GM13977 (cell line): ENCODE results near the gene ALOX12.

Experiments used
- DNase-seq: peaks from one replicate; pipeline ENCODE4 v3.0.0; 2012; ENCODE audit warnings: low spot score
- CTCF ChIP-seq: IDR thresholded peaks from 2 replicates; pipeline ENCODE4 v1.5.1; 2012; ENCODE audit warnings: mild to moderate bottlenecking, control low read depth; ENCODE audit not compliant: insufficient read depth; ENCODE audit errors: extremely low read depth, missing control alignments
- in situ Hi-C: fragments of 300-500 bp; cut with MboI; formaldehyde crosslinking; loops from one replicate; pipeline ENCODE4 v1.12.0; 2022; ENCODE audit warnings: low sequenced_read_pairs, low pct_unique_long_range_greater_than_20kb, mixed read lengths, inconsistent platforms; ENCODE audit not compliant: unreplicated experiment

Gene ALOX12

GRCh38 chr17:7022781-7023571 is 27.1 kb downstream of the ALOX12 start, which contains the start of gene BCL6B:
Gene BCL6B (plus strand): TSS chr17:7023050. CDS start chr17:7023672, 622 bp downstream.
- in situ Hi-C loops, result no loop called here
- no peak for DNase-seq
- no peak for TF ChIP-seq CTCF

- peak; percentile 95 for DNase-seq
- in situ Hi-C loops, result no loop called here
- no peak for TF ChIP-seq CTCF
These were observed 27.9 kb downstream of the ALOX12 start for GRCh38 chr17:7023576-7024401.

DNA sequence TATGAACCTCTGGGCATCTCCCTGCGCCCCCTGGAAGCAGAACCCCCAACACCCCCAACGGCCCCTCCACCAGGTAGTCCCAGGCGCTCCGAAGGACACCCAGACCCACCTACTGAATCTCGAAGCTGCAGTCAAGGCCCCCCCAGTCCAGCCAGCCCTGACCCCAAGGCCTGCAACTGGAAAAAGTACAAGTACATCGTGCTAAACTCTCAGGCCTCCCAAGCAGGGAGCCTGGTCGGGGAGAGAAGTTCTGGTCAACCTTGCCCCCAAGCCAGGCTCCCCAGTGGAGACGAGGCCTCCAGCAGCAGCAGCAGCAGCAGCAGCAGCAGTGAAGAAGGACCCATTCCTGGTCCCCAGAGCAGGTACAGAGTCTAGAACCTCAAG is 28.5 kb downstream of the ALOX12 start:
- DNase-seq, result no peak
- no peak for TF ChIP-seq CTCF
- in situ Hi-C loops, result no loop called here

DNA sequence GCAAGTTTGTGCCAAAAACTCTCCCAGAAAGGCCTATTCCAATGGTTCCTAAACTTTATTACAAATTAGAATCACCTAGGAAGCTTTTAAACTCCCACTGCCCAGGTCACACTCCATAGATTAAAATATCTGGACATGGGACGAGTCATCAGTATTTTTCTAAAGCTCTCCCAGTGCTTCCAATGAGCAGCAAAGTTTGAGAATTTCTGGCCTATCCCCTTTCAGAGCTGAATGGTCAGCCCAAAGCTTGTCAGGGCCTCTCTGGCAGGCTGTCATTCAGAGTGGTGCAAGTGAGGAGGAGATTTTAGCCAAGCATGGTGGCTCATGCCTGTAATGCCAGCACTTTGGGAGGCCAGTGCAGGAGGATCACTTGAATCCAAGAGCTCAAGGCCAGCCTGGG is 29.4 kb downstream of the ALOX12 start:
- no peak for DNase-seq
- in situ Hi-C loops, result no loop called here
- TF ChIP-seq CTCF, result no peak

GRCh38 chr17:7026471-7027115 is 30.7 kb downstream of the ALOX12 start:
- in situ Hi-C loops, result no loop called here

More at GRCh38 chr17:7026471-7027115, 30.7 kb downstream of the ALOX12 start:
- no peak for DNase-seq
- TF ChIP-seq CTCF, result no peak
